K562 (cell line): ENCODE data around the gene RNASEH1. TPM values are rescaled to one million over a fixed set of nuclear protein-coding genes. Genes with fewer than 3 reads are reported as not detected.

Source experiments
- BRCA1 ChIP-seq, 2 experiments: fragments of 450-650 bp in 1 of 2; sonication (generic) in 1 of 2; formaldehyde crosslinking in 1 of 2; IDR thresholded peaks; 2 replicates each; pipeline versions ENCODE4 v1.5.0 to v1.6.1; 2017 to 2020; ENCODE audit warnings: mild to moderate bottlenecking in 1 of 2, missing genetic modification reagents in 1 of 2
- CBX3 ChIP-seq, 2 experiments: IDR thresholded peaks; 1 replicate in 1 of 2; 2 replicates in 1 of 2; pipeline ENCODE4 v1.6.1; 2012; ENCODE audit warnings: inconsistent platforms in 2 of 2, low read length in 2 of 2, borderline replicate concordance in 1 of 2, control low read depth in 1 of 2
- CC2D1A ChIP-seq: fragments of 450-650 bp; IDR thresholded peaks from 2 replicates; pipeline ENCODE4 v1.6.1; 2017; ENCODE audit warnings: mild to moderate bottlenecking
- ERF ChIP-seq: fragments of 450-650 bp; formaldehyde crosslinking; IDR thresholded peaks from 2 replicates; pipeline ENCODE4 v1.4.0; 2020; ENCODE audit warnings: mild to moderate bottlenecking, mixed read lengths
- ESRRB ChIP-seq: fragments of 250-450 bp; sonication (Bioruptor Pico); IDR thresholded peaks from 2 replicates; pipeline ENCODE4 v1.5.0; 2020; ENCODE audit warnings: mild to moderate bottlenecking, moderate library complexity, borderline replicate concordance
- MCM2 ChIP-seq: fragments of 450-650 bp; IDR thresholded peaks from 2 replicates; pipeline ENCODE4 v1.6.1; 2017; ENCODE audit warnings: low read depth, mild to moderate bottlenecking
- MCM5 ChIP-seq: fragments of 450-650 bp; IDR thresholded peaks from 2 replicates; pipeline ENCODE4 v1.6.1; 2016; ENCODE audit warnings: low read depth
- NR2C1 ChIP-seq, 2 experiments: fragments of 450-650 bp; IDR thresholded peaks; 2 replicates each; pipeline ENCODE4 v1.6.1; 2017; ENCODE audit warnings: mild to moderate bottlenecking in 2 of 2, antibody characterized with exemption in 1 of 2, inconsistent platforms in 1 of 2, missing compliant biosample characterization in 1 of 2, missing genetic modification characterization in 1 of 2
- PHF21A ChIP-seq: fragments of 450-650 bp; IDR thresholded peaks from 2 replicates; pipeline ENCODE4 v1.6.1; 2017; ENCODE audit warnings: low read depth, borderline replicate concordance
- RBFOX2 ChIP-seq: fragments of 200-400 bp; formaldehyde crosslinking; IDR thresholded peaks from 2 replicates; pipeline ENCODE4 v1.6.1; 2017; ENCODE audit warnings: low read depth, mild to moderate bottlenecking, low read length, moderate library complexity
- SMARCB1 ChIP-seq: IDR thresholded peaks from 2 replicates; pipeline ENCODE4 v1.6.1; 2011; ENCODE audit warnings: improper control_type of control experiment, low read depth; ENCODE audit not compliant: insufficient read length
- SMC3 ChIP-seq: conservative IDR thresholded peaks from 2 replicates; pipeline ENCODE4 v1.6.1; 2011; ENCODE audit warnings: low read depth, low read length, improper control_type of control experiment; ENCODE audit not compliant: insufficient read depth
- STAG1 ChIP-seq: sonication (generic); formaldehyde crosslinking; IDR thresholded peaks from 2 replicates; pipeline ENCODE4 v1.5.0; 2020; ENCODE audit warnings: missing genetic modification reagents, borderline replicate concordance
- TAF15 ChIP-seq: fragments of 200-400 bp; formaldehyde crosslinking; IDR thresholded peaks from 2 replicates; pipeline ENCODE4 v1.6.1; 2017; ENCODE audit warnings: mild to moderate bottlenecking, low read depth, low read length, moderate library complexity
- TCF7 ChIP-seq: sonication (generic); IDR thresholded peaks from 2 replicates; pipeline ENCODE4 v1.6.1; 2016; ENCODE audit warnings: antibody characterized with exemption, borderline replicate concordance
- THAP7 ChIP-seq: fragments of 250-450 bp; sonication (Bioruptor Pico); IDR thresholded peaks from 2 replicates; pipeline ENCODE4 v1.5.0; 2021
- TRIM24 ChIP-seq, 2 experiments: fragments of 450-650 bp; IDR thresholded peaks; 2 replicates each; pipeline ENCODE4 v1.6.1; 2016
- TRIM28 ChIP-seq: fragments of 450-650 bp; IDR thresholded peaks from 2 replicates; pipeline ENCODE4 v1.6.1; 2017
- XRCC5 ChIP-seq: fragments of 200-400 bp; formaldehyde crosslinking; IDR thresholded peaks from 2 replicates; pipeline ENCODE4 v1.6.1; 2017; ENCODE audit warnings: low read depth, mild to moderate bottlenecking, low read length
- ZBTB1 ChIP-seq: sonication (generic); formaldehyde crosslinking; IDR thresholded peaks from 2 replicates; pipeline ENCODE4 v1.8.1; 2023; ENCODE audit warnings: missing genetic modification reagents, low read depth, mild to moderate bottlenecking, borderline replicate concordance
- ZBTB7A ChIP-seq: IDR thresholded peaks from 2 replicates; pipeline ENCODE4 v1.6.1; 2011; ENCODE audit warnings: low read depth, mild to moderate bottlenecking, low read length, moderate library complexity, borderline replicate concordance; ENCODE audit not compliant: control insufficient read depth
- ZNF77 ChIP-seq: fragments of 250-450 bp; sonication (Bioruptor Pico); IDR thresholded peaks from 2 replicates; pipeline ENCODE4 v1.5.0; 2020
- ZNF785 ChIP-seq: fragments of 250-450 bp; sonication (Bioruptor Pico); IDR thresholded peaks from 2 replicates; pipeline ENCODE4 v1.4.0; 2020; ENCODE audit warnings: mild to moderate bottlenecking
- polyA plus RNA-seq, 8 experiments: library from polyadenylated mRNA; depleted of rRNA in 4 of 8; stranded (reverse) in 5 of 8; unstranded in 3 of 8; fragments of >200 nt; fragmentation: Nextera tagmentation in 2 of 8; fragmentation: Illumina TruSeq in 1 of 8; extraction: Ambion mirVana in 2 of 8; extraction: Trizol in 1 of 8; gene quantifications; 2 replicates each; pipeline versions ENCODE4 v1.2.1 to v1.2.3, GENCODE V29; 2011 to 2014; ENCODE audit warnings: inconsistent platforms in 1 of 8, missing spikeins in 1 of 8
- total RNA-seq, 7 experiments: library from RNA; depleted of rRNA in 6 of 7; stranded (reverse); fragments of >200 nt in 6 of 7; fragmentation: Illumina TruSeq in 2 of 7; extraction: Trizol in 2 of 7; gene quantifications; 2 replicates each; pipeline versions ENCODE4 v1.2.1 to v1.2.3, GENCODE V29; 2011 to 2021; ENCODE audit warnings: low replicate concordance in 1 of 7
- TF ChIP-seq, protein P1 (sequence below): fragments of 450-650 bp; formaldehyde crosslinking; IDR thresholded peaks from 2 replicates; pipeline ENCODE4 v1.4.0; 2022; ENCODE audit warnings: missing genetic modification characterization
- TF ChIP-seq, protein P2 (sequence below): fragments of 200-800 bp; sonication (Bioruptor generic); IDR thresholded peaks from 2 replicates; pipeline ENCODE4 v1.6.1; 2017; ENCODE audit warnings: missing genetic modification characterization, missing compliant biosample characterization

RNASEH1 gene
- total and polyA plus RNA-seq, 9 of the 15 experiments (the other 6 are each of a cell fraction or from before 2014, with no cell fraction given): 25.7 to 47.5 (median 42.8) TPM

- TF ChIP-seq TAF15 (no peak), ZBTB7A (peak; percentile 87), MCM2 (no peak), XRCC5 (no peak), TRIM28 (no peak), CBX3 (IDR thresholded peaks at IDR 0.05; ENCODE audit: borderline replicate concordance in 1 of 2, low read length in 2 of 2) (peak in 1 of 2 experiments; percentile 40; a peak in 1 of 3 replicates), BRCA1 (IDR thresholded peaks at IDR 0.05) (no peak), BRCA1 (CRISPR knock-in tag; IDR thresholded peaks at IDR 0.05) (no peak), TCF7 (no peak), SMC3 (no peak), TRIM24 (IDR thresholded peaks at IDR 0.05) (no peak), ERF (CRISPR knock-in tag) (no peak), THAP7 (no peak), NR2C1 (IDR thresholded peaks at IDR 0.05) (0 out of 2 replicates have a peak, but pooled peaks have one; percentile 28), NR2C1 (tag; IDR thresholded peaks at IDR 0.05) (no peak), RBFOX2 (peak; percentile 43), ZNF785 (CRISPR knock-in tag) (no peak), STAG1 (CRISPR knock-in tag) (no peak), PHF21A (no peak), SMARCB1 (no peak), ESRRB (CRISPR knock-in tag) (no peak), MCM5 (no peak), ZNF77 (CRISPR knock-in tag) (no peak), CC2D1A (peak; percentile 83), ZBTB1 (CRISPR knock-in tag) (no peak)
- TF ChIP-seq, protein P1, sequence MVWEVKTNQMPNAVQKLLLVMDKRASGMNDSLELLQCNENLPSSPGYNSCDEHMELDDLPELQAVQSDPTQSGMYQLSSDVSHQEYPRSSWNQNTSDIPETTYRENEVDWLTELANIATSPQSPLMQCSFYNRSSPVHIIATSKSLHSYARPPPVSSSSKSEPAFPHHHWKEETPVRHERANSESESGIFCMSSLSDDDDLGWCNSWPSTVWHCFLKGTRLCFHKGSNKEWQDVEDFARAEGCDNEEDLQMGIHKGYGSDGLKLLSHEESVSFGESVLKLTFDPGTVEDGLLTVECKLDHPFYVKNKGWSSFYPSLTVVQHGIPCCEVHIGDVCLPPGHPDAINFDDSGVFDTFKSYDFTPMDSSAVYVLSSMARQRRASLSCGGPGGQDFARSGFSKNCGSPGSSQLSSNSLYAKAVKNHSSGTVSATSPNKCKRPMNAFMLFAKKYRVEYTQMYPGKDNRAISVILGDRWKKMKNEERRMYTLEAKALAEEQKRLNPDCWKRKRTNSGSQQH (CRISPR knock-in tag): no peak
- TF ChIP-seq, protein P2, sequence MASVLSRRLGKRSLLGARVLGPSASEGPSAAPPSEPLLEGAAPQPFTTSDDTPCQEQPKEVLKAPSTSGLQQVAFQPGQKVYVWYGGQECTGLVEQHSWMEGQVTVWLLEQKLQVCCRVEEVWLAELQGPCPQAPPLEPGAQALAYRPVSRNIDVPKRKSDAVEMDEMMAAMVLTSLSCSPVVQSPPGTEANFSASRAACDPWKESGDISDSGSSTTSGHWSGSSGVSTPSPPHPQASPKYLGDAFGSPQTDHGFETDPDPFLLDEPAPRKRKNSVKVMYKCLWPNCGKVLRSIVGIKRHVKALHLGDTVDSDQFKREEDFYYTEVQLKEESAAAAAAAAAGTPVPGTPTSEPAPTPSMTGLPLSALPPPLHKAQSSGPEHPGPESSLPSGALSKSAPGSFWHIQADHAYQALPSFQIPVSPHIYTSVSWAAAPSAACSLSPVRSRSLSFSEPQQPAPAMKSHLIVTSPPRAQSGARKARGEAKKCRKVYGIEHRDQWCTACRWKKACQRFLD (CRISPR knock-in tag): 0 out of 2 replicates have a peak, but pooled peaks have one; percentile 23
Observed at GRCh38 chr2:3536682-3537632, 21.2 kb downstream of the RNASEH1 start (continued).
